GM12878 (cell line): ENCODE data around the gene IL17RE. TPM values are rescaled to one million over a fixed set of nuclear protein-coding genes. Genes with fewer than 3 reads are reported as not detected.
"Not testable (repeated sequence)": the region's sequence is repeated elsewhere in the genome, so short reads cannot be mapped to it uniquely, and the experiment has no call there.

Experiments used
- ATAC-seq: fragments of 200-7000 bp; cut with Tn5 transposase; 3 replicates; pipeline ENCODE4 v1.9.1; 2020; ENCODE audit warnings: mild to moderate bottlenecking, moderate library complexity
- BruUV-seq: library from RNA; stranded (reverse); fragments of 400-500 nt; replicated peaks from 2 replicates; lab custom pipeline; 2021; lab: Mats Ljungman, UMichigan
- CTCF ChIA-PET: fragments of 300-600 bp; sonication (Branson Sonifier 250); formaldehyde crosslinking; extraction: SDS; loops from one replicate; lab custom pipeline; 2021; ENCODE audit warnings: inconsistent platforms; lab: Yijun Ruan, JAX
- POLR2A ChIA-PET: fragments of 350-600 bp; formaldehyde crosslinking; extraction: SDS; loops from one replicate; lab custom pipeline; 2021; ENCODE audit warnings: inconsistent platforms; lab: Charles Lee
- RAD21 ChIA-PET: fragments of 300-600 bp; sonication (Branson Sonifier 250); formaldehyde crosslinking; loops from one replicate; lab custom pipeline; 2023; ENCODE audit warnings: antibody characterized with exemption; ENCODE audit not compliant: unreplicated experiment; lab: Charles Lee
- SMC1A ChIA-PET: fragments of 300-600 bp; sonication (Branson Sonifier 250); formaldehyde crosslinking; loops from one replicate; lab custom pipeline; 2023; ENCODE audit not compliant: unreplicated experiment, uncharacterized antibody; lab: Charles Lee
- DNase-seq: peaks from one replicate; pipeline ENCODE4 v3.0.0-alpha.2; 2011; ENCODE audit warnings: low read depth, low spot score
- FAIRE-seq: peaks from 3 replicates; lab custom pipeline; 2011; peaks lifted over from hg19 to GRCh38; lab: Jason Lieb, UNC
- H2AFZ ChIP-seq: 2 replicates; pipeline ENCODE4 v1.6.0; 2011; ENCODE audit warnings: low read depth, low read length, control low read depth; ENCODE audit not compliant: control insufficient read depth
- H3K27ac ChIP-seq: 2 replicates; pipeline ENCODE4 v1.5.1; 2011; ENCODE audit warnings: control low read depth; ENCODE audit not compliant: control insufficient read depth, insufficient read depth
- H3K27me3 ChIP-seq, 2 experiments: replicated peaks in 1 of 2; 2 replicates each; pipeline versions ENCODE4 v1.6.0 to v1.6.1; 2011; ENCODE audit warnings: low read length in 1 of 2; ENCODE audit not compliant: control insufficient read depth in 2 of 2, insufficient read depth in 2 of 2
- H3K36me3 ChIP-seq, 2 experiments: 2 replicates each; pipeline ENCODE4 v1.5.1; 2011; ENCODE audit warnings: low read length in 1 of 2; ENCODE audit not compliant: control insufficient read depth in 2 of 2, insufficient read depth in 2 of 2
- H3K4me1 ChIP-seq: 2 replicates; pipeline ENCODE4 v1.6.1; 2011; ENCODE audit warnings: mild to moderate bottlenecking, low read length, moderate library complexity, mixed read lengths; ENCODE audit not compliant: control insufficient read depth, insufficient read depth
- H3K4me2 ChIP-seq: 2 replicates; pipeline ENCODE4 v1.6.0; 2011; ENCODE audit warnings: control low read depth; ENCODE audit not compliant: control insufficient read depth, insufficient read depth
- H3K4me3 ChIP-seq: fragments of 200-600 bp; sonication (generic); 2 replicates; pipeline ENCODE4 v1.5.1; 2016
- H3K79me2 ChIP-seq: 2 replicates; pipeline ENCODE4 v1.6.0; 2011; ENCODE audit warnings: low read length; ENCODE audit not compliant: control insufficient read depth, insufficient read depth
- H3K9ac ChIP-seq: 2 replicates; pipeline ENCODE4 v1.8.0; 2011; ENCODE audit warnings: low read length, control low read depth, mixed read lengths; ENCODE audit not compliant: control insufficient read depth, insufficient read depth
- H3K9me3 ChIP-seq: replicated peaks from 3 replicates; pipeline ENCODE4 v1.5.1; 2011; ENCODE audit warnings: mild to moderate bottlenecking, low read length; ENCODE audit not compliant: control insufficient read depth, insufficient read depth
- H4K20me1 ChIP-seq: 2 replicates; pipeline ENCODE4 v1.6.0; 2011; ENCODE audit not compliant: control insufficient read depth, insufficient read depth
- BACH1 ChIP-seq: fragments of 450-650 bp; IDR thresholded peaks from 2 replicates; pipeline ENCODE4 v1.6.1; 2017; ENCODE audit warnings: mild to moderate bottlenecking, borderline replicate concordance
- CBX5 ChIP-seq: sonication (generic); IDR thresholded peaks from 2 replicates; pipeline ENCODE4 v1.6.1; 2016; ENCODE audit warnings: low read depth, moderate library complexity, mild to moderate bottlenecking, inconsistent platforms
- KLF5 ChIP-seq: fragments of 450-650 bp; IDR thresholded peaks from 2 replicates; pipeline ENCODE4 v1.6.1; 2014; ENCODE audit warnings: mild to moderate bottlenecking; ENCODE audit not compliant: partially characterized antibody
- POLR2A ChIP-seq: IDR thresholded peaks from 2 replicates; pipeline ENCODE4 v1.6.1; 2011; ENCODE audit warnings: low read depth, mild to moderate bottlenecking, low read length
- RAD51 ChIP-seq: fragments of 450-650 bp; IDR thresholded peaks from 2 replicates; pipeline ENCODE4 v1.6.1; 2016; ENCODE audit warnings: moderate library complexity, mild to moderate bottlenecking, inconsistent platforms
- TAF1 ChIP-seq: IDR thresholded peaks from 2 replicates; pipeline ENCODE4 v1.6.1; 2011; ENCODE audit warnings: mild to moderate bottlenecking, low read depth, low read length, borderline replicate concordance
- WGBS: methylation state at CpG from one replicate; pipeline ENCODE4 v1.1.6; 2016; ENCODE audit warnings: low lambda C conversion rate; ENCODE audit not compliant: insufficient replicate concordance, insufficient coverage; ENCODE audit errors: missing lambda C conversion rate; 5-methylcytosine and 5-hydroxymethylcytosine counted together
- in situ Hi-C: fragments of 300-500 bp; cut with MboI; formaldehyde crosslinking; loops from 9 replicates; pipeline ENCODE4 v1.14.3; 2018; ENCODE audit warnings: mixed read lengths
- intact Hi-C: fragments of 100-400 bp; cut with micrococcal nuclease; formaldehyde crosslinking; loops from one replicate; pipeline ENCODE4 v1.14.2; 2022; ENCODE audit not compliant: unreplicated experiment
- polyA plus RNA-seq, 11 experiments: library from polyadenylated mRNA; depleted of rRNA in 4 of 11; unstranded in 6 of 11; stranded (reverse) in 5 of 11; fragments of >200 nt; fragmentation: Nextera tagmentation in 4 of 11; fragmentation: Illumina TruSeq in 1 of 11; extraction: Ambion mirVana in 4 of 11; extraction: Trizol in 1 of 11; gene quantifications; 1 replicate in 1 of 11; 2 replicates in 10 of 11; pipeline versions ENCODE4 v1.2.1 to v1.2.3, GENCODE V29; 2011 to 2016; ENCODE audit warnings: inconsistent platforms in 2 of 11, missing spikeins in 2 of 11, low read depth in 1 of 11
- total RNA-seq, 4 experiments: library from RNA; depleted of rRNA in 3 of 4; stranded (reverse); fragments of >200 nt in 3 of 4; fragmentation: Illumina TruSeq in 1 of 4; extraction: Trizol in 1 of 4; gene quantifications; 2 replicates each; pipeline versions ENCODE4 v1.2.1 to v1.2.3, GENCODE V29; 2013 to 2021
- TF ChIP-seq, protein P1 (sequence below): fragments of 450-650 bp; IDR thresholded peaks from 2 replicates; pipeline ENCODE4 v1.6.1; 2018; ENCODE audit warnings: mild to moderate bottlenecking, low read depth, moderate library complexity; ENCODE audit not compliant: partially characterized antibody
- TF ChIP-seq, protein P2 (sequence below): IDR thresholded peaks from 2 replicates; pipeline ENCODE4 v1.6.1; 2011; ENCODE audit warnings: low read depth, mild to moderate bottlenecking, low read length, moderate library complexity, borderline replicate concordance; ENCODE audit errors: extremely low read depth

The IL17RE gene
- total and polyA plus RNA-seq, 10 of the 15 experiments (the other 5 are each of a cell fraction or from before 2014, with no cell fraction given), result 0.04 to 0.51 (median 0.12) TPM; not detected in 2

DNA sequence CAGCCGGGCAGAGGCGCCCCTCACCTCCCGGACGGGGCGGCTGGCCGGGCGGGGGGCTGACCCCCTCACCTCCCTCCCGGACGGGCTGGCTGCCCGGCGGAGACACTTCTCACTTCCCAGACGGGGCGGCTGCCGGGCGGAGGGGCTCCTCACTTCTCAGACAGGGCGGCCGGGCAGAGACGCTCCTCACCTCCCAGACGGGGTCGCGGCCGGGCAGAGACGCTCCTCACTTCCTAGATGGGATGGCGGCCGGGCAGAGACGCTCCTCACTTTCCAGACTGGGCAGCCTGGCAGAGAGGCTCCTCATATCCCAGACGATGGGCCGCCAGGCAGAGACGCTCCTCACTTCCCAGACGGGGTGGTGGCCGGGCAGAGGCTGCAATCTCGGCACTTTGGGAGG is 37.3 kb downstream of the IL17RE start:
- RAD21 ChIA-PET, H3K4me3 ChIP-seq, ATAC-seq, POLR2A ChIA-PET, FAIRE-seq, H3K79me2 ChIP-seq, CTCF ChIA-PET, H2AFZ ChIP-seq, in situ Hi-C loops, H3K36me3 ChIP-seq, SMC1A ChIA-PET, DNase-seq, H3K27me3 ChIP-seq, H4K20me1 ChIP-seq, H3K9me3 ChIP-seq, BruUV-seq, H3K9ac ChIP-seq, H3K27ac ChIP-seq, H3K4me2 ChIP-seq, H3K4me1 ChIP-seq: not testable (repeated sequence)
- intact Hi-C loops, result loop anchor here (10.0 kb wide), 1 partner anchor 385 kb away; the partner anchor contains the start of gene SEC13
- WGBS, result 90% methylated on average over 22 of the region's 32 CpGs

DNA sequence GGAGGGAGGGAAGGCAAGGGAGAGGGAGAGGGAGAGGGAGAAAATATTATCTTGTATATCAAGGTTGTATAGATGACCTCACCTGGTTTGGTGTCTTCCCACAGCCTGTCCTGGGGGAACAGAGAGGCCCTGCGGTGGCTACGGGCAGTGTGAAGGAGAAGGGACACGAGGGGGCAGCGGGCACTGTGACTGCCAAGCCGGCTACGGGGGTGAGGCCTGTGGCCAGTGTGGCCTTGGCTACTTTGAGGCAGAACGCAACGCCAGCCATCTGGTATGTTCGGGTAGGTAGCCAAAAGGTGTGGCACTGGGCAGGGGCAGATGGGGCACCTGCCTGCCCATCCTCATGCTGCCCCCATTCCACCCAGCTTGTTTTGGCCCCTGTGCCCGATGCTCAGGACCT is 38.1 kb downstream of the IL17RE start:
- 94% methylated on average over 10 of the region's 10 CpGs for WGBS
- DNase-seq, result no peak
- SMC1A ChIA-PET, result interaction anchor here (0.7 kb wide), 1 partner anchor 249 kb away, joined by 3 read pairs; no protein-coding TSS in a partner anchor

More for the DNA sequence above, 38.1 kb downstream of the IL17RE start:
- RAD21 ChIA-PET, result no interaction called here
- CTCF ChIA-PET, result interaction anchor here (2.2 kb wide), 1 partner anchor 8 kb away, joined by 6 read pairs; no protein-coding TSS in a partner anchor
- FAIRE-seq (no peak), ATAC-seq (no peak)
- no peaks in the 10 kb centered on the region for H3K4me1 ChIP-seq
- no TSS peak for BruUV-seq
- intact Hi-C loops, result no loop called here
- POLR2A ChIA-PET, result no interaction called here
- peaks cover 0 to 4% of the 10 kb centered on the region in 2 experiments; a peak in 3 of 4 replicates for H3K36me3 ChIP-seq
- no peak overlapping the region for H3K4me2 ChIP-seq
- no peaks in the 10 kb centered on the region for H3K27me3 ChIP-seq
- in situ Hi-C loops, result no loop called here
- H4K20me1 ChIP-seq, result no peaks in the 10 kb centered on the region
- no peak overlapping the region for H2AFZ ChIP-seq
- H3K27ac ChIP-seq, result no peak overlapping the region
- no peak overlapping the region for H3K4me3 ChIP-seq
- no peak overlapping the region for H3K9ac ChIP-seq
- TF ChIP-seq RAD51, result no peak
- no peak for TF ChIP-seq BACH1
- no peak for TF ChIP-seq TAF1
- TF ChIP-seq POLR2A, result peak; percentile 47
- no peak for TF ChIP-seq KLF5
- TF ChIP-seq CBX5, result no peak
- TF ChIP-seq, protein P1, sequence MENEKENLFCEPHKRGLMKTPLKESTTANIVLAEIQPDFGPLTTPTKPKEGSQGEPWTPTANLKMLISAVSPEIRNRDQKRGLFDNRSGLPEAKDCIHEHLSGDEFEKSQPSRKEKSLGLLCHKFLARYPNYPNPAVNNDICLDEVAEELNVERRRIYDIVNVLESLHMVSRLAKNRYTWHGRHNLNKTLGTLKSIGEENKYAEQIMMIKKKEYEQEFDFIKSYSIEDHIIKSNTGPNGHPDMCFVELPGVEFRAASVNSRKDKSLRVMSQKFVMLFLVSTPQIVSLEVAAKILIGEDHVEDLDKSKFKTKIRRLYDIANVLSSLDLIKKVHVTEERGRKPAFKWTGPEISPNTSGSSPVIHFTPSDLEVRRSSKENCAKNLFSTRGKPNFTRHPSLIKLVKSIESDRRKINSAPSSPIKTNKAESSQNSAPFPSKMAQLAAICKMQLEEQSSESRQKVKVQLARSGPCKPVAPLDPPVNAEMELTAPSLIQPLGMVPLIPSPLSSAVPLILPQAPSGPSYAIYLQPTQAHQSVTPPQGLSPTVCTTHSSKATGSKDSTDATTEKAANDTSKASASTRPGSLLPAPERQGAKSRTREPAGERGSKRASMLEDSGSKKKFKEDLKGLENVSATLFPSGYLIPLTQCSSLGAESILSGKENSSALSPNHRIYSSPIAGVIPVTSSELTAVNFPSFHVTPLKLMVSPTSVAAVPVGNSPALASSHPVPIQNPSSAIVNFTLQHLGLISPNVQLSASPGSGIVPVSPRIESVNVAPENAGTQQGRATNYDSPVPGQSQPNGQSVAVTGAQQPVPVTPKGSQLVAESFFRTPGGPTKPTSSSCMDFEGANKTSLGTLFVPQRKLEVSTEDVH, result no peak
- TF ChIP-seq, protein P2, sequence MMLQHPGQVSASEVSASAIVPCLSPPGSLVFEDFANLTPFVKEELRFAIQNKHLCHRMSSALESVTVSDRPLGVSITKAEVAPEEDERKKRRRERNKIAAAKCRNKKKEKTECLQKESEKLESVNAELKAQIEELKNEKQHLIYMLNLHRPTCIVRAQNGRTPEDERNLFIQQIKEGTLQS, result no peak
- 0 out of 2 replicates have a peak, but pooled peaks cover 2% of the 10 kb centered on the region for H3K79me2 ChIP-seq
- no peaks in the 10 kb centered on the region for H3K9me3 ChIP-seq
